SK-N-SH (cell line): ENCODE data around the gene RPL10. TPM values are rescaled to one million over a fixed set of nuclear protein-coding genes. Genes with fewer than 3 reads are reported as not detected.

Experiments
- CTCF ChIA-PET: fragments of 300-600, 350-600 bp; formaldehyde crosslinking; extraction: SDS; loops from one replicate; lab custom pipeline; 2021; lab: Yijun Ruan, JAX
- POLR2A ChIA-PET: fragments of 350-600 bp; sonication (Branson Sonifier 250); formaldehyde crosslinking; extraction: SDS; loops from one replicate; lab custom pipeline; 2020; ENCODE audit warnings: antibody characterized with exemption, inconsistent platforms; lab: Yijun Ruan, JAX
- DNase-seq: peaks from one replicate; pipeline ENCODE4 v3.0.0; 2012
- H2AFZ ChIP-seq: fragments of 200-600 bp; sonication (generic); 2 replicates; pipeline ENCODE4 v1.8.1; 2016; ENCODE audit warnings: antibody characterized with exemption, mild to moderate bottlenecking, low read depth
- H3F3A ChIP-seq: fragments of 200-600 bp; sonication (generic); replicated peaks from 2 replicates; pipeline ENCODE3; 2016; ENCODE audit warnings: antibody characterized with exemption, mild to moderate bottlenecking; ENCODE audit not compliant: insufficient read depth
- H3K27ac ChIP-seq, 2 experiments: fragments of 200-500 bp in 1 of 2; fragments of 200-600 bp in 1 of 2; sonication (Bioruptor generic) in 1 of 2; sonication (generic), shearing (Covaris generic) in 1 of 2; 2 replicates each; pipeline versions ENCODE4 v1.5.1 to v1.6.1; 2014 to 2016; ENCODE audit warnings: low read depth in 2 of 2, inconsistent platforms in 1 of 2, low read length in 1 of 2, mild to moderate bottlenecking in 1 of 2, mixed read lengths in 1 of 2
- H3K27me3 ChIP-seq: fragments of 200-600 bp; sonication (generic), shearing (Covaris generic); 2 replicates; pipeline ENCODE4 v1.6.1; 2016; ENCODE audit warnings: mixed run types; ENCODE audit not compliant: insufficient read depth
- H3K36me3 ChIP-seq, 2 experiments: fragments of 200-500 bp in 1 of 2; fragments of 200-600 bp in 1 of 2; sonication (Bioruptor generic) in 1 of 2; sonication (generic) in 1 of 2; replicated peaks in 1 of 2; 2 replicates each; pipeline versions ENCODE3 to v1.5.1; 2014 to 2016; ENCODE audit warnings: low read length in 1 of 2, mild to moderate bottlenecking in 1 of 2; ENCODE audit not compliant: insufficient read depth in 2 of 2, control insufficient read depth in 1 of 2
- H3K4me1 ChIP-seq, 2 experiments: fragments of 200-500 bp in 1 of 2; fragments of 200-600 bp in 1 of 2; sonication (Bioruptor generic) in 1 of 2; sonication (generic), shearing (Covaris generic) in 1 of 2; 2 replicates each; pipeline versions ENCODE4 v1.5.1 to v1.6.1; 2014 to 2016; ENCODE audit warnings: low read depth in 1 of 2, low read length in 1 of 2, mixed run types in 1 of 2; ENCODE audit not compliant: insufficient read depth in 2 of 2, control insufficient read depth in 1 of 2
- H3K4me2 ChIP-seq: fragments of 200-600 bp; sonication (generic), shearing (Covaris generic); 2 replicates; pipeline ENCODE4 v1.6.1; 2017; ENCODE audit warnings: mixed run types
- H3K4me3 ChIP-seq, 2 experiments: fragments of 200-500 bp in 1 of 2; fragments of 200-600 bp in 1 of 2; sonication (Bioruptor generic) in 1 of 2; sonication (generic), shearing (Covaris generic) in 1 of 2; 2 replicates each; pipeline versions ENCODE4 v1.5.1 to v1.8.1; 2014 to 2016; ENCODE audit warnings: low read depth in 2 of 2, inconsistent platforms in 1 of 2, low read length in 1 of 2, mild to moderate bottlenecking in 1 of 2, mixed read lengths in 1 of 2, moderate library complexity in 1 of 2
- H3K79me2 ChIP-seq: fragments of 200-600 bp; sonication (generic); 2 replicates; pipeline ENCODE4 v1.8.1; 2017; ENCODE audit warnings: mild to moderate bottlenecking; ENCODE audit not compliant: insufficient read depth
- H3K9ac ChIP-seq: fragments of 200-600 bp; sonication (generic); 2 replicates; pipeline ENCODE4 v1.6.1; 2017; ENCODE audit warnings: mixed run types
- H3K9me2 ChIP-seq: fragments of 200-600 bp; sonication (generic); 2 replicates; pipeline ENCODE4 v1.6.1; 2017; ENCODE audit warnings: mixed run types
- H3K9me3 ChIP-seq: fragments of 200-600 bp; sonication (generic); 2 replicates; pipeline ENCODE4 v1.6.1; 2017; ENCODE audit warnings: mixed run types, mild to moderate bottlenecking, moderate library complexity
- H4K20me1 ChIP-seq: fragments of 200-600 bp; sonication (generic); 2 replicates; pipeline ENCODE4 v1.6.1; 2017; ENCODE audit warnings: mild to moderate bottlenecking, mixed run types; ENCODE audit not compliant: insufficient read depth
- EP300 ChIP-seq, 2 experiments: IDR thresholded peaks; 2 replicates each; pipeline versions ENCODE4 v1.4.0 to v1.6.1; 2012; ENCODE audit warnings: borderline replicate concordance in 1 of 2, low read depth in 1 of 2, low read length in 1 of 2
- FOXJ3 ChIP-seq: sonication (generic); formaldehyde crosslinking; IDR thresholded peaks from 2 replicates; pipeline ENCODE4 v1.5.1; 2020; ENCODE audit warnings: mild to moderate bottlenecking, missing genetic modification reagents
- FOXM1 ChIP-seq: IDR thresholded peaks from 2 replicates; pipeline ENCODE4 v1.4.0; 2012; ENCODE audit warnings: low read depth, mild to moderate bottlenecking
- GABPA ChIP-seq: IDR thresholded peaks from 2 replicates; pipeline ENCODE4 v1.4.0; 2012; ENCODE audit warnings: low read depth, mild to moderate bottlenecking
- MEF2A ChIP-seq: IDR thresholded peaks from 2 replicates; pipeline ENCODE4 v1.4.0; 2012; ENCODE audit warnings: low read depth, borderline replicate concordance
- MXI1 ChIP-seq: IDR thresholded peaks from 2 replicates; pipeline ENCODE4 v1.6.1; 2012; ENCODE audit warnings: mild to moderate bottlenecking, low read depth, low read length, improper control_type of control experiment
- NFIC ChIP-seq: IDR thresholded peaks from 2 replicates; pipeline ENCODE4 v1.4.0; 2012; ENCODE audit warnings: borderline replicate concordance
- POLR2AphosphoS5 ChIP-seq: IDR thresholded peaks from 2 replicates; pipeline ENCODE4 v1.6.1; 2012; ENCODE audit warnings: low read depth, low read length
- RAD21 ChIP-seq: IDR thresholded peaks from 2 replicates; pipeline ENCODE4 v1.6.1; 2012; ENCODE audit warnings: mild to moderate bottlenecking, low read length
- RCOR1 ChIP-seq: fragments of 150-350 bp; IDR thresholded peaks from 2 replicates; pipeline ENCODE4 v1.6.1; 2017; ENCODE audit warnings: antibody characterized with exemption, low read length
- RFX5 ChIP-seq: IDR thresholded peaks from 2 replicates; pipeline ENCODE4 v1.6.1; 2012; ENCODE audit warnings: mild to moderate bottlenecking, improper control_type of control experiment, low read length
- RXRA ChIP-seq: IDR thresholded peaks from 2 replicates; pipeline ENCODE4 v1.4.0; 2012; ENCODE audit warnings: low read depth, mild to moderate bottlenecking, borderline replicate concordance
- SMC3 ChIP-seq: IDR thresholded peaks from 2 replicates; pipeline ENCODE4 v1.6.1; 2012; ENCODE audit warnings: low read depth, low read length, improper control_type of control experiment
- TAF1 ChIP-seq: IDR thresholded peaks from 2 replicates; pipeline ENCODE4 v1.6.1; 2012; ENCODE audit warnings: low read depth, mild to moderate bottlenecking, low read length, moderate library complexity, borderline replicate concordance
- TEAD4 ChIP-seq: IDR thresholded peaks from 2 replicates; pipeline ENCODE4 v1.4.0; 2012; ENCODE audit warnings: mild to moderate bottlenecking, borderline replicate concordance; ENCODE audit not compliant: insufficient read depth
- WGBS: methylation state at CpG from one replicate; pipeline ENCODE4 v1.1.6; 2017; ENCODE audit warnings: low lambda C conversion rate; 5-methylcytosine and 5-hydroxymethylcytosine counted together
- polyA plus RNA-seq, 3 experiments: library from polyadenylated mRNA; depleted of rRNA; stranded (reverse); fragments of >200 nt; gene quantifications; 2 replicates each; pipeline ENCODE4 v1.2.3, GENCODE V29; 2012
- TF ChIP-seq, protein P1 (sequence below): fragments of 150-350 bp; IDR thresholded peaks from 2 replicates; pipeline ENCODE4 v1.6.1; 2016; ENCODE audit warnings: mild to moderate bottlenecking, low read depth, low read length
- TF ChIP-seq, protein P2 (sequence below): IDR thresholded peaks from 2 replicates; pipeline ENCODE4; 2012
- TF ChIP-seq, protein P3 (sequence below): fragments of 200-600 bp; sonication (generic); IDR thresholded peaks from 2 replicates; pipeline ENCODE4 v1.6.1; 2017; ENCODE audit warnings: antibody characterized with exemption, mild to moderate bottlenecking, moderate library complexity
- TF ChIP-seq, protein P4 (sequence below): IDR thresholded peaks from 2 replicates; pipeline ENCODE4 v1.6.1; 2012; ENCODE audit warnings: mild to moderate bottlenecking, low read depth, low read length, moderate library complexity

Gene RPL10
- polyA plus RNA-seq, 1 of the 3 experiments (the other 2 are of a cell fraction) = 4,562 TPM

DNA sequence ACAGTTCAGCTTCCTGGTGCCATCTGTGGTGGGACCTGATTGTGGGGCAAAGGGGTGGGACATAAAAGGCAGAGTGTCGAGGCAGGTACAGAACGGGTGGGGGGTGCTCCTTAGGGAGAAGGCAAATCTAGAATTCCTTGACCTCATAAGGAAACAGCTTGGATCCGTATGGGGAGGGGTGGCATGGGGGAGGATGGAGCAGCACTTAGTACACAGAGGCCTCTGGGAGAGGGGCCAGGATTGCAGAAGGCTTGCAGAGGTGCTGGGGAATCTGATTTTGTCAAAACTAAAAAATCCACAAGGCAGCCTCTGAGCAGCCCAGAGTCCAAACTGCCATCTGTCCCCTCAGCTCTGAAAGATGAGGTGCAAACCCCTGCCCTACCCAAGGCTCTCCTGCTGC lies 21.4 kb upstream of the RPL10 start:
- 66% methylated on average over 3 of the region's 3 CpGs for WGBS
- no peaks in the 10 kb centered on the region for H3K36me3 ChIP-seq
- no peaks in the 10 kb centered on the region for H3K9me2 ChIP-seq
- ChIA-PET CTCF (interaction anchor here (0.8 kb wide), 1 partner anchor 158 kb away, joined by 3 read pairs; no protein-coding TSS in a partner anchor), POLR2A (no interaction called here)
- TF ChIP-seq FOXM1 (no peak), RCOR1 (no peak), NFIC (no peak), POLR2AphosphoS5 (no peak), RXRA (no peak), RAD21 (no peak), MEF2A (no peak), MXI1 (no peak), GABPA (no peak), TAF1 (no peak), TEAD4 (no peak), FOXJ3 (CRISPR knock-in tag) (no peak), SMC3 (no peak), EP300 (IDR thresholded peaks at IDR 0.05; ENCODE audit: borderline replicate concordance in 1 of 2, low read depth in 1 of 2, low read length in 1 of 2) (no peak), RFX5 (no peak)
- TF ChIP-seq, protein P1, sequence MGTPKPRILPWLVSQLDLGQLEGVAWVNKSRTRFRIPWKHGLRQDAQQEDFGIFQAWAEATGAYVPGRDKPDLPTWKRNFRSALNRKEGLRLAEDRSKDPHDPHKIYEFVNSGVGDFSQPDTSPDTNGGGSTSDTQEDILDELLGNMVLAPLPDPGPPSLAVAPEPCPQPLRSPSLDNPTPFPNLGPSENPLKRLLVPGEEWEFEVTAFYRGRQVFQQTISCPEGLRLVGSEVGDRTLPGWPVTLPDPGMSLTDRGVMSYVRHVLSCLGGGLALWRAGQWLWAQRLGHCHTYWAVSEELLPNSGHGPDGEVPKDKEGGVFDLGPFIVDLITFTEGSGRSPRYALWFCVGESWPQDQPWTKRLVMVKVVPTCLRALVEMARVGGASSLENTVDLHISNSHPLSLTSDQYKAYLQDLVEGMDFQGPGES = no peak
- TF ChIP-seq, protein P2, sequence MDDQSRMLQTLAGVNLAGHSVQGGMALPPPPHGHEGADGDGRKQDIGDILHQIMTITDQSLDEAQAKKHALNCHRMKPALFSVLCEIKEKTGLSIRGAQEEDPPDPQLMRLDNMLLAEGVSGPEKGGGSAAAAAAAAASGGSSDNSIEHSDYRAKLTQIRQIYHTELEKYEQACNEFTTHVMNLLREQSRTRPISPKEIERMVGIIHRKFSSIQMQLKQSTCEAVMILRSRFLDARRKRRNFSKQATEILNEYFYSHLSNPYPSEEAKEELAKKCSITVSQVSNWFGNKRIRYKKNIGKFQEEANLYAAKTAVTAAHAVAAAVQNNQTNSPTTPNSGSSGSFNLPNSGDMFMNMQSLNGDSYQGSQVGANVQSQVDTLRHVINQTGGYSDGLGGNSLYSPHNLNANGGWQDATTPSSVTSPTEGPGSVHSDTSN = no peak
- TF ChIP-seq, protein P3, sequence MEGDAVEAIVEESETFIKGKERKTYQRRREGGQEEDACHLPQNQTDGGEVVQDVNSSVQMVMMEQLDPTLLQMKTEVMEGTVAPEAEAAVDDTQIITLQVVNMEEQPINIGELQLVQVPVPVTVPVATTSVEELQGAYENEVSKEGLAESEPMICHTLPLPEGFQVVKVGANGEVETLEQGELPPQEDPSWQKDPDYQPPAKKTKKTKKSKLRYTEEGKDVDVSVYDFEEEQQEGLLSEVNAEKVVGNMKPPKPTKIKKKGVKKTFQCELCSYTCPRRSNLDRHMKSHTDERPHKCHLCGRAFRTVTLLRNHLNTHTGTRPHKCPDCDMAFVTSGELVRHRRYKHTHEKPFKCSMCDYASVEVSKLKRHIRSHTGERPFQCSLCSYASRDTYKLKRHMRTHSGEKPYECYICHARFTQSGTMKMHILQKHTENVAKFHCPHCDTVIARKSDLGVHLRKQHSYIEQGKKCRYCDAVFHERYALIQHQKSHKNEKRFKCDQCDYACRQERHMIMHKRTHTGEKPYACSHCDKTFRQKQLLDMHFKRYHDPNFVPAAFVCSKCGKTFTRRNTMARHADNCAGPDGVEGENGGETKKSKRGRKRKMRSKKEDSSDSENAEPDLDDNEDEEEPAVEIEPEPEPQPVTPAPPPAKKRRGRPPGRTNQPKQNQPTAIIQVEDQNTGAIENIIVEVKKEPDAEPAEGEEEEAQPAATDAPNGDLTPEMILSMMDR = no peak
- TF ChIP-seq, protein P4, sequence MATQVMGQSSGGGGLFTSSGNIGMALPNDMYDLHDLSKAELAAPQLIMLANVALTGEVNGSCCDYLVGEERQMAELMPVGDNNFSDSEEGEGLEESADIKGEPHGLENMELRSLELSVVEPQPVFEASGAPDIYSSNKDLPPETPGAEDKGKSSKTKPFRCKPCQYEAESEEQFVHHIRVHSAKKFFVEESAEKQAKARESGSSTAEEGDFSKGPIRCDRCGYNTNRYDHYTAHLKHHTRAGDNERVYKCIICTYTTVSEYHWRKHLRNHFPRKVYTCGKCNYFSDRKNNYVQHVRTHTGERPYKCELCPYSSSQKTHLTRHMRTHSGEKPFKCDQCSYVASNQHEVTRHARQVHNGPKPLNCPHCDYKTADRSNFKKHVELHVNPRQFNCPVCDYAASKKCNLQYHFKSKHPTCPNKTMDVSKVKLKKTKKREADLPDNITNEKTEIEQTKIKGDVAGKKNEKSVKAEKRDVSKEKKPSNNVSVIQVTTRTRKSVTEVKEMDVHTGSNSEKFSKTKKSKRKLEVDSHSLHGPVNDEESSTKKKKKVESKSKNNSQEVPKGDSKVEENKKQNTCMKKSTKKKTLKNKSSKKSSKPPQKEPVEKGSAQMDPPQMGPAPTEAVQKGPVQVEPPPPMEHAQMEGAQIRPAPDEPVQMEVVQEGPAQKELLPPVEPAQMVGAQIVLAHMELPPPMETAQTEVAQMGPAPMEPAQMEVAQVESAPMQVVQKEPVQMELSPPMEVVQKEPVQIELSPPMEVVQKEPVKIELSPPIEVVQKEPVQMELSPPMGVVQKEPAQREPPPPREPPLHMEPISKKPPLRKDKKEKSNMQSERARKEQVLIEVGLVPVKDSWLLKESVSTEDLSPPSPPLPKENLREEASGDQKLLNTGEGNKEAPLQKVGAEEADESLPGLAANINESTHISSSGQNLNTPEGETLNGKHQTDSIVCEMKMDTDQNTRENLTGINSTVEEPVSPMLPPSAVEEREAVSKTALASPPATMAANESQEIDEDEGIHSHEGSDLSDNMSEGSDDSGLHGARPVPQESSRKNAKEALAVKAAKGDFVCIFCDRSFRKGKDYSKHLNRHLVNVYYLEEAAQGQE = no peak
- no peak overlapping the region; a peak in 1 of 4 replicates for H3K27ac ChIP-seq
- no peaks in the 10 kb centered on the region for H4K20me1 ChIP-seq
- no peak overlapping the region for H3K4me2 ChIP-seq
- H3K27me3 ChIP-seq = no peaks in the 10 kb centered on the region; the same call in 1 of the 2 replicates
- no peak overlapping the region for H3K9ac ChIP-seq
- H3K4me1 ChIP-seq = peaks cover 0 to 17% of the 10 kb centered on the region in 2 experiments; a peak in 1 of 4 replicates
- no peaks in the 10 kb centered on the region for H3K9me3 ChIP-seq
- H3K79me2 ChIP-seq = peaks cover 54% of the 10 kb centered on the region
- peaks cover 13% of the 10 kb centered on the region for H3F3A ChIP-seq
- H3K4me3 ChIP-seq = no peak overlapping the region
- no peak for DNase-seq
- H2AFZ ChIP-seq = no peak overlapping the region
